K562 (cell line): ENCODE results near the gene SPATS2L. TPM values are rescaled to one million over a fixed set of nuclear protein-coding genes. Genes with fewer than 3 reads are reported as not detected.

Source experiments
- ETV1 ChIP-seq: fragments of 450-650 bp; conservative IDR thresholded peaks from 2 replicates; pipeline ENCODE4 v1.6.1; 2016; ENCODE audit warnings: missing genetic modification characterization, control low read depth, low read depth, missing compliant biosample characterization
- NR1H2 ChIP-seq: sonication (generic); formaldehyde crosslinking; IDR thresholded peaks from 2 replicates; pipeline ENCODE4 v1.4.0; 2020; ENCODE audit warnings: mild to moderate bottlenecking, missing genetic modification reagents
- POLR2H ChIP-seq: IDR thresholded peaks from 2 replicates; pipeline ENCODE4 v1.6.1; 2016; ENCODE audit warnings: missing genetic modification characterization, low read depth, mild to moderate bottlenecking, control low read depth, missing compliant biosample characterization, moderate library complexity
- RBM34 ChIP-seq: fragments of 200-400 bp; formaldehyde crosslinking; IDR thresholded peaks from 2 replicates; pipeline ENCODE4 v1.6.1; 2018; ENCODE audit warnings: low read length, borderline replicate concordance; ENCODE audit not compliant: insufficient read depth
- TCF3 ChIP-seq: sonication (generic); formaldehyde crosslinking; IDR thresholded peaks from 2 replicates; pipeline ENCODE4 v1.4.0; 2020; ENCODE audit warnings: mild to moderate bottlenecking, missing genetic modification reagents
- ZNF785 ChIP-seq: fragments of 250-450 bp; sonication (Bioruptor Pico); IDR thresholded peaks from 2 replicates; pipeline ENCODE4 v1.4.0; 2020; ENCODE audit warnings: mild to moderate bottlenecking
- polyA plus RNA-seq, 8 experiments: library from polyadenylated mRNA; depleted of rRNA in 4 of 8; stranded (reverse) in 5 of 8; unstranded in 3 of 8; fragments of >200 nt; fragmentation: Nextera tagmentation in 2 of 8; fragmentation: Illumina TruSeq in 1 of 8; extraction: Ambion mirVana in 2 of 8; extraction: Trizol in 1 of 8; gene quantifications; 2 replicates each; pipeline versions ENCODE4 v1.2.1 to v1.2.3, GENCODE V29; 2011 to 2014; ENCODE audit warnings: inconsistent platforms in 1 of 8, missing spikeins in 1 of 8
- total RNA-seq, 7 experiments: library from RNA; depleted of rRNA in 6 of 7; stranded (reverse); fragments of >200 nt in 6 of 7; fragmentation: Illumina TruSeq in 2 of 7; extraction: Trizol in 2 of 7; gene quantifications; 2 replicates each; pipeline versions ENCODE4 v1.2.1 to v1.2.3, GENCODE V29; 2011 to 2021; ENCODE audit warnings: low replicate concordance in 1 of 7
- TF ChIP-seq, protein P1 (sequence below): sonication (generic); formaldehyde crosslinking; IDR thresholded peaks from 2 replicates; pipeline ENCODE4 v1.8.1; 2023; ENCODE audit warnings: mild to moderate bottlenecking, missing genetic modification reagents
- TF ChIP-seq, protein P2 (sequence below), 2 experiments: fragments of 450-650 bp; IDR thresholded peaks; 2 replicates each; pipeline ENCODE4 v1.6.1; 2016

SPATS2L gene
- total and polyA plus RNA-seq, 9 of the 15 experiments (the other 6 are each of a cell fraction or from before 2014, with no cell fraction given), result 11.3 to 41.5 (median 24.9) TPM

DNA sequence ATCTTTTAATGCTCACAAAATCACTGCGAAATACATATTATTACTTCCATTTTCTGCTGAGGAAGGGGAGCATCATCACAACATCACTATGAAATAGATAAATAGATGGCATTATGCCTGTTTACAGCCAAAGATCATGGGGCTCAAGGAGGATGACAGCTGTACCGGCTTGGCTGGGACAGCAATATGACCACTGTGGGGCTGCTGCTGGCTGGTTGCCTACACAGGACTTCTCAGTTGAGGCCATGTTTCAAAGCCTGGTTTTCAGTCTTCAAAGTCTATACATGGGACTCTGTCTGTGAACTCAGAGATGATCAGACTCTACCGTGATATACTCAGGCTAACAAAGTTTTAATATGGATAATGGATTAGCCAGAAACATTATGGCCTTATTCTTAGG is 58.7 kb downstream of the SPATS2L start (continued):
- TF ChIP-seq POLR2H (tag), result no peak
- TF ChIP-seq, protein P1, sequence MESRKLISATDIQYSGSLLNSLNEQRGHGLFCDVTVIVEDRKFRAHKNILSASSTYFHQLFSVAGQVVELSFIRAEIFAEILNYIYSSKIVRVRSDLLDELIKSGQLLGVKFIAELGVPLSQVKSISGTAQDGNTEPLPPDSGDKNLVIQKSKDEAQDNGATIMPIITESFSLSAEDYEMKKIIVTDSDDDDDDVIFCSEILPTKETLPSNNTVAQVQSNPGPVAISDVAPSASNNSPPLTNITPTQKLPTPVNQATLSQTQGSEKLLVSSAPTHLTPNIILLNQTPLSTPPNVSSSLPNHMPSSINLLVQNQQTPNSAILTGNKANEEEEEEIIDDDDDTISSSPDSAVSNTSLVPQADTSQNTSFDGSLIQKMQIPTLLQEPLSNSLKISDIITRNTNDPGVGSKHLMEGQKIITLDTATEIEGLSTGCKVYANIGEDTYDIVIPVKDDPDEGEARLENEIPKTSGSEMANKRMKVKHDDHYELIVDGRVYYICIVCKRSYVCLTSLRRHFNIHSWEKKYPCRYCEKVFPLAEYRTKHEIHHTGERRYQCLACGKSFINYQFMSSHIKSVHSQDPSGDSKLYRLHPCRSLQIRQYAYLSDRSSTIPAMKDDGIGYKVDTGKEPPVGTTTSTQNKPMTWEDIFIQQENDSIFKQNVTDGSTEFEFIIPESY (CRISPR knock-in tag), result no peak
- TF ChIP-seq, protein P2, sequence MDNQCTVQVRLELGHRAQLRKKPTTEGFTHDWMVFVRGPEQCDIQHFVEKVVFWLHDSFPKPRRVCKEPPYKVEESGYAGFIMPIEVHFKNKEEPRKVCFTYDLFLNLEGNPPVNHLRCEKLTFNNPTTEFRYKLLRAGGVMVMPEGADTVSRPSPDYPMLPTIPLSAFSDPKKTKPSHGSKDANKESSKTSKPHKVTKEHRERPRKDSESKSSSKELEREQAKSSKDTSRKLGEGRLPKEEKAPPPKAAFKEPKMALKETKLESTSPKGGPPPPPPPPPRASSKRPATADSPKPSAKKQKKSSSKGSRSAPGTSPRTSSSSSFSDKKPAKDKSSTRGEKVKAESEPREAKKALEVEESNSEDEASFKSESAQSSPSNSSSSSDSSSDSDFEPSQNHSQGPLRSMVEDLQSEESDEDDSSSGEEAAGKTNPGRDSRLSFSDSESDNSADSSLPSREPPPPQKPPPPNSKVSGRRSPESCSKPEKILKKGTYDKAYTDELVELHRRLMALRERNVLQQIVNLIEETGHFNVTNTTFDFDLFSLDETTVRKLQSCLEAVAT (IDR thresholded peaks at IDR 0.05), result no peak
- no peak for TF ChIP-seq ETV1 (tag)
- TF ChIP-seq ZNF785 (CRISPR knock-in tag), result no peak
- TF ChIP-seq NR1H2 (CRISPR knock-in tag), result no peak
- no peak for TF ChIP-seq RBM34
- TF ChIP-seq TCF3 (CRISPR knock-in tag), result no peak
